Measurements from ENCODE around the gene BAG1.

The BAG1 gene

DNA sequence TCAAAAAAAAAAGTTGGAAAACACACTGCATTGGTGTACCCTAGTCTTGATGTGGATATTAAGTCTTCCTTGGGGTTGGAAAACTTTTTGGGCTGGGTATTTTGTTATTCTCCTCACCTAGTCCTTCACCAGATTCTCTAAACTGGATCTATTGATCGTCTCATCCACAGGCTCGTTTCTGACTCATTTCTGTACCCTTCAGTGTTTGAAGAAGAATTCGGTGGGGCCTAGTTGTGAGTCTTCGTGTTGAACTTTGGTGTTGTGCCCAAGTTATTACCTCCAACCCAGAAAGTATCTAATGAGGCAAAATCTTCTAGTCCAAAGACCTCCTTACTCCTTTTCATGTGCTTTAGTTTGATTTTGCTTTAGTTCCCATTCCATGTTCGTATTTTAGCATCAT is 27.4 kb upstream of the BAG1 start:
- no peaks in the 10 kb centered on the region for H3K4me1 ChIP-seq (ENCODE audit: control insufficient read depth, insufficient read depth, low read length)
- no peaks in the 10 kb centered on the region for H3K27me3 ChIP-seq (ENCODE audit: control insufficient read depth, insufficient read depth, low read length)
- no peak overlapping the region for H3K9ac ChIP-seq (ENCODE audit: low read depth, low read length)
- H3K4me3 ChIP-seq (ENCODE audit: low read depth, low read length): no peak overlapping the region
- H3K36me3 ChIP-seq (ENCODE audit: control insufficient read depth, insufficient read depth, low read length): peaks cover 10% of the 10 kb centered on the region
- no peaks in the 10 kb centered on the region for H3K9me3 ChIP-seq (ENCODE audit: control insufficient read depth, insufficient read depth, low read length)

DNA sequence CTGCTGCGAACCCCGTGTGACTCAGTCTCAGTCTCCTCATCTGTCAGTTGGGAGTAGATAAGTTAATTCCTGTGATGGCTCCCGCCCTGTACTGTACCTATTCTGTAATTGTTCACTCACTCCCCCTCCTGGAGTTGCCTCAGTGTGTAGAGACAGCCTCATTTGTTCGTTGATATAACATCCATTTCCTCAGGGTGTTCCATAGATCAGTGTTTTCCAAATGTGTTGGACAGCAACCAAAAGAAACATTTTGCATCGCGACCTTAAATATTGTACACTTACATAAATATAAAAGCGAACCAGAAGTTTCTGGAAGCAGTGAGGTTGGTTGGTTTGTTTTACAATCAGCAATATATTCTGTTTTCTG is 26.5 kb upstream of the BAG1 start:
- H3K4me3 ChIP-seq (ENCODE audit: low read depth, low read length): peak overlapping the region; percentile 100
- H3K27me3 ChIP-seq (ENCODE audit: control insufficient read depth, insufficient read depth, low read length): no peaks in the 10 kb centered on the region
- H3K36me3 ChIP-seq (ENCODE audit: control insufficient read depth, insufficient read depth, low read length): peaks cover 5% of the 10 kb centered on the region
- no peaks in the 10 kb centered on the region for H3K4me1 ChIP-seq (ENCODE audit: control insufficient read depth, insufficient read depth, low read length)
- H3K9me3 ChIP-seq (ENCODE audit: control insufficient read depth, insufficient read depth, low read length): no peaks in the 10 kb centered on the region
- H3K9ac ChIP-seq (ENCODE audit: low read depth, low read length): peak overlapping the region; percentile 95

DNA sequence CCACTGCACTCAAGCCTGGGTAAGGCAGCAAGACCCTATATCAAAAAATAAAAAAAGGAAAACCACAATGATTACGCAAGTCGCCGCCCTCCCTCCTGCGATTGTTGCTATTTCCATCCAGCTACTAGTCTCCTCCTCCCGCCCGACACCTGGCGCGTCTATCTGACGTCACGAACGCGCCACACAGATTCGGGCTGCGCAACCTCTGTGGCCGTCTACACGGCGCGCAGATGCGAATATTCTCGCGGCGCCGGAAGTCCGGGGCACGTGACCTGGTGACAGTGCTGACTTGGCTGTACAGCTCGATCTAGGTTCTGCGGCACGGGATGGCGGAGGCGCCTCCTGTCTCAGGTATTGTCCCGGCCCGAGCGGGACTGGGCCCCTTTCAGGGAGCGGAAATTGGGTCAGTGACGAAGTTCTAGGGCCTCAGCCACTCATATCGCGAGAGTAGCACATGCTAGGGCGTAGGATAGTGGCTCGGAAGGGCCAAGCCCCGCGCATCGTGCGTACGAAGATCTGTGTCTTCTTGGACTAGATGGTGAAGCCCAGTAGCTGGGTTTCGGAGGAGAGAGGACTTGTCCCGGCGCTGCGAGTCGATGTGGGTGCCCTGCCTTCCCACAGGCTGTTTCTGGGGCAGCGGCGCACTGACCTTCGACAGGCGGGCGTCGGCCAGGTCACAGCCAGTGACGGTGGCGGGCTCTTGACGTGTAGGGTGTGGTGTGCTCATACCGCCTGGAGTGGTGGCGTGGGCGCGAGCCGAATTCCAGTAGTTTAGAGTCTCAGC is 25.9 kb upstream of the BAG1 start, which contains the start of gene NFX1:
NFX1 (plus strand) TSS at position 270 of the 784 bp plus-strand sequence; CDS start at position 327, 57 bp downstream.
- Histone ChIP-seq H3K9ac (ENCODE audit: low read depth, low read length) (peak within 1 kb of the TSS; percentile 98), H3K36me3 (ENCODE audit: control insufficient read depth, insufficient read depth, low read length) (peaks cover 1% of the 10 kb centered on the region), H3K27me3 (ENCODE audit: control insufficient read depth, insufficient read depth, low read length) (no peaks in the 10 kb centered on the region), H3K4me1 (ENCODE audit: control insufficient read depth, insufficient read depth, low read length) (no peaks in the 10 kb centered on the region), H3K9me3 (ENCODE audit: control insufficient read depth, insufficient read depth, low read length) (no peaks in the 10 kb centered on the region), H3K4me3 (ENCODE audit: low read depth, low read length) (peak within 1 kb of the TSS; percentile 100)

DNA sequence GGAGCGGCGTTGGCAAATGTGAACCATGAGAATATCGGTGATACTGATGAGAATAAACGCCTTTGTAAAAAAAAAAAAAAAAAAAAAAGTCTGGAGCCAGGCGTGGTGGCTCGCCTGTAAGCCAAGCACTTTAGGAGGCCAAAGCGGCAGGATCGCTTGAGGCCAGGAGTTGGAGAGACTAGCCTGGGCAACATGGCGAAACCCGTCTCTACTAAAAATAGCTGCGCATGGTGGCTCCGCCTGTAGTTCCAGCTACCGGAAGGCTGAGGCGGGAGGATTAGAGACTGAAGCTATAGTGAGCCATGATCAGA is 25.4 kb upstream of the BAG1 start:
- Histone ChIP-seq H3K4me1 (ENCODE audit: control insufficient read depth, insufficient read depth, low read length) (no peaks in the 10 kb centered on the region), H3K9ac (ENCODE audit: low read depth, low read length) (peak overlapping the region; percentile 98), H3K27me3 (ENCODE audit: control insufficient read depth, insufficient read depth, low read length) (no peaks in the 10 kb centered on the region), H3K9me3 (ENCODE audit: control insufficient read depth, insufficient read depth, low read length) (no peaks in the 10 kb centered on the region), H3K4me3 (ENCODE audit: low read depth, low read length) (peak overlapping the region; percentile 100), H3K36me3 (ENCODE audit: control insufficient read depth, insufficient read depth, low read length) (no peaks in the 10 kb centered on the region)

DNA sequence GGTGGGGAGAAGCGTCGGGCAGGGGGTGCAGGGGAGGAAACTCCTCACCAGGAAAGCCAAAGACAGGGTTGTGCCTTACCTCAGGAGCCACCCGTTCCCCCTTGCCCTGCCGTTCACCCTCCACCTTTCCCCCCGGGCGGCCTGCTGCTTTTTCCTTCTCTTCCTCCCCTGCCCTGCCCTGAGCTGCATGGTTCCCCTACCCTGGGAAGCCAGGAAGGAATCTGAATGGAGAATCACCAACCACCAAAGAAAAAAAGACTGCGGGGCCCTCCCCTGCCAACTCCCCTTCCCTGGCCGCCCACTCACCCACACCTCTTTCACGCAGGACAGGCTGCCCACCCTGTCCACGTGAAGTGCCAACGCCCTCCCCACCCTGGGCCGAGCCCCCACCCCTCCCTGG is 25.0 kb upstream of the BAG1 start:
- Histone ChIP-seq H3K27me3 (ENCODE audit: control insufficient read depth, insufficient read depth, low read length) (no peaks in the 10 kb centered on the region), H3K4me3 (ENCODE audit: low read depth, low read length) (peak overlapping the region; percentile 100), H3K9me3 (ENCODE audit: control insufficient read depth, insufficient read depth, low read length) (no peaks in the 10 kb centered on the region), H3K36me3 (ENCODE audit: control insufficient read depth, insufficient read depth, low read length) (no peaks in the 10 kb centered on the region), H3K9ac (ENCODE audit: low read depth, low read length) (peak overlapping the region; percentile 60), H3K4me1 (ENCODE audit: control insufficient read depth, insufficient read depth, low read length) (no peaks in the 10 kb centered on the region)

DNA sequence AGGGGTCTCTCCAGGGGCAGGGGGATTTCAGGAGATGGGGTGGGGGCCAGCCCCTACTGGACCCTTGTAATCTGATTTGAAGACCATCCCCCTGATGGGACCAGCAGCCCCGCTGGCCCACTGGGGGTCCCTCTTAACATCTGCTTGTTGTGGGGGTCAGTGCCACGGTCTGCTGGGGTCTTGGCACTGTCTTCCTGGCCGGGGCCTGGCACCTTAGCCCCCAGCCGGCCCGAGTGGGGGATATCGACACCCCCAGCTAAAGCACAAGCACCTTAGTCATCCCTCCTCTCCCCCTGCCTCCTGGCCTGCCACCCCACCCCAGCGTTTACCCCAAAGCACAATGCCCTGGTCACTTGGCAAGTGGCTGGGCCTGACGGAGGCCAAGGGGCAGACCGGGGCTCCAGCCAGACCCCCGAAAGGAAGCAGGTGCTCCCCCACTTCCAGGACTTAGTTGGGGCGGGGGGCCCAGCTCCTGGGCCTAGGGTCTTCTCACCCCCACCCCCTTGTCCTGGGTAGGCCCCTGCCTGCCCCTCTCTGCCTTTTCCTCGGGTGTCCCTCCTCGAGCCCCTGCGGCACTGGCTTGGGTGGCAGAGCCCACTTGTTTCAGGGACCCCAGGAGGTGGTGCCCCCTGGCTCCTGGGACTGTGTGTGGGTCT is 24.4 kb upstream of the BAG1 start:
- Histone ChIP-seq H3K36me3 (ENCODE audit: control insufficient read depth, insufficient read depth, low read length) (no peaks in the 10 kb centered on the region), H3K4me3 (ENCODE audit: low read depth, low read length) (peak overlapping the region; percentile 100), H3K4me1 (ENCODE audit: control insufficient read depth, insufficient read depth, low read length) (no peaks in the 10 kb centered on the region), H3K27me3 (ENCODE audit: control insufficient read depth, insufficient read depth, low read length) (no peaks in the 10 kb centered on the region), H3K9ac (ENCODE audit: low read depth, low read length) (no peak overlapping the region), H3K9me3 (ENCODE audit: control insufficient read depth, insufficient read depth, low read length) (no peaks in the 10 kb centered on the region)

DNA sequence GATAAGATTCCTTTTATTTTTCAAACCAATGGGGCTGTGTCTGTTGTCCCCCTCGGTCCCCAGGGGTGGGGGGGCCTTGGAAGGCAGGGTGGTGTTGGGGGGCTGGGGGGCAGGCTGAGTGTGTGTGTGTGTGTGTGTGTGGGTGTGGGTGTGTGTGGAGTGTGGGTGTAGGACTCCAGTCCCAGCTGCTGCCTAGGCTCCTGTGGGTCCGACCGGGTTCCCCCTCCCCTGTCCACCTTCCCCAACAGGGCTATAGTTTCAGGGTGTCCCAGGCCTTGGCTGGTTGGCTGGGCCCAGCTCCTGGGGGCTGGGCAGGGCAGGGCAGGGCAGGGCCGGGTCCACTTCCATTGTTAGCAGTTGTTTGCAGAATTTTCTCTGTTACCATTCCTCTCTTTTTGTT is 23.7 kb upstream of the BAG1 start:
- H3K9ac ChIP-seq (ENCODE audit: low read depth, low read length): no peak overlapping the region
- no peaks in the 10 kb centered on the region for H3K9me3 ChIP-seq (ENCODE audit: control insufficient read depth, insufficient read depth, low read length)
- H3K4me3 ChIP-seq (ENCODE audit: low read depth, low read length): no peak overlapping the region
- no peaks in the 10 kb centered on the region for H3K36me3 ChIP-seq (ENCODE audit: control insufficient read depth, insufficient read depth, low read length)
- no peaks in the 10 kb centered on the region for H3K27me3 ChIP-seq (ENCODE audit: control insufficient read depth, insufficient read depth, low read length)
- H3K4me1 ChIP-seq (ENCODE audit: control insufficient read depth, insufficient read depth, low read length): no peaks in the 10 kb centered on the region

DNA sequence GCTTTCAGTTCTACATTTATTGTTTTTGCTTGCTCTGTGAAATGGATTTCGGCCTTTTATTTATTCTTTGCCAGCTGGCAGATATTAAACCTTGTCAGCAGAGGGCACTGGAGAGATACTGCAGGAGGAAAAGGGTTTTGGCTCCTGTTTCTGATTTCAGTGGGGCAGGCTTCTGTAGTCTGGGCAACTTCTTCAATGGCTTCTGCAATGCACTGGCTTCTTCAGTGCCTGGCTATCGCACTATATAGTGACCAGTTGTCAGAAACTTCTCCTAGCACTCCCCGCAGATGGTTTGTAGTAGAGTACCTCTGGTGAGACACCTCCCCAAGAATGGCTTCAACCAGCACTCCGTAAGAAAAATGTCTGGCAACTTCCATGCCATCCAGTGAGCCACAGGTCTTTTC is 22.6 kb upstream of the BAG1 start:
- H3K4me3 ChIP-seq (ENCODE audit: low read depth, low read length): no peak overlapping the region
- no peaks in the 10 kb centered on the region for H3K4me1 ChIP-seq (ENCODE audit: control insufficient read depth, insufficient read depth, low read length)
- H3K36me3 ChIP-seq (ENCODE audit: control insufficient read depth, insufficient read depth, low read length): no peaks in the 10 kb centered on the region
- no peaks in the 10 kb centered on the region for H3K27me3 ChIP-seq (ENCODE audit: control insufficient read depth, insufficient read depth, low read length)
- no peak overlapping the region for H3K9ac ChIP-seq (ENCODE audit: low read depth, low read length)
- H3K9me3 ChIP-seq (ENCODE audit: control insufficient read depth, insufficient read depth, low read length): no peaks in the 10 kb centered on the region

DNA sequence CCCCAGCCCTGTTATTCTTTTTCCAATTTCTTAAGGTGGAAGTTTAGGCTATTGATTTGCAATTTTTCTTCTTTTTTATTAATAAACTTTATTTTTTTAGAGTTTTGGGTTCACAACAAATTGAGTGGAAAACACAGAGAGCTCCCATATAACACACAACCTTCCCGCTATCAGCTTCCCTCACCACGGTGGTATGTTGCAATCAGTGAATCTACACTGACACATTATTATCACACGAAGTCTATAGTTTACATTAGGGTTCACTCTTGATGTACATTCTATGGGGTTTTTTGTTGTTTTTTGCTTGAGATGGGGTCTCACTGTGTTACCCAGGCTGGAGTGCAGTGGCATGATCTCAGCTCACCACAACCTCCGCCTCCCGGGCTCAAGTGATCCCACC is 21.0 kb upstream of the BAG1 start:
- Histone ChIP-seq H3K4me1 (ENCODE audit: control insufficient read depth, insufficient read depth, low read length) (no peaks in the 10 kb centered on the region), H3K9me3 (ENCODE audit: control insufficient read depth, insufficient read depth, low read length) (no peaks in the 10 kb centered on the region), H3K27me3 (ENCODE audit: control insufficient read depth, insufficient read depth, low read length) (no peaks in the 10 kb centered on the region), H3K4me3 (ENCODE audit: low read depth, low read length) (no peak overlapping the region), H3K36me3 (ENCODE audit: control insufficient read depth, insufficient read depth, low read length) (no peaks in the 10 kb centered on the region), H3K9ac (ENCODE audit: low read depth, low read length) (no peak overlapping the region)

DNA sequence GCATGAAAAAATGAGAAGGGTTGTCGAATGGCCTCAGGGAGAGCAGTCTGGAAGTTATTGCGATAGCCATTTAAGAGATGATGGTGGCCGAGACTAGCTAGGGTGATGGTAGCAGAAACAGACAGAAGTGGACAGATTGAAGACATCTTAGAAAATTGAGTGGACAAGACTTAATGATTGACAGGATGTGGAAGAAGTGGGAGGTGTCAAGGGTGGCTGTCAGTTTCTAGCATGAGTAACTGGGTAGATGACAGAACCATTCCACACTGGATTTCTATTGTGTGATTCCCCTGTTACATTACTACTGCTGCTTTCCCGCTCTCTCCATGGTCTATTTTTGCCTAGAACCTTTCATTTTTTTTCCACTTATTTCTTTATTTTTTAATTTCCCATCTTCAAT is 13.0 kb upstream of the BAG1 start:
- Histone ChIP-seq H3K9me3 (ENCODE audit: control insufficient read depth, insufficient read depth, low read length) (no peaks in the 10 kb centered on the region), H3K9ac (ENCODE audit: low read depth, low read length) (no peak overlapping the region), H3K4me1 (ENCODE audit: control insufficient read depth, insufficient read depth, low read length) (no peaks in the 10 kb centered on the region), H3K27me3 (ENCODE audit: control insufficient read depth, insufficient read depth, low read length) (no peaks in the 10 kb centered on the region), H3K4me3 (ENCODE audit: low read depth, low read length) (no peak overlapping the region), H3K36me3 (ENCODE audit: control insufficient read depth, insufficient read depth, low read length) (peaks cover 10% of the 10 kb centered on the region)

DNA sequence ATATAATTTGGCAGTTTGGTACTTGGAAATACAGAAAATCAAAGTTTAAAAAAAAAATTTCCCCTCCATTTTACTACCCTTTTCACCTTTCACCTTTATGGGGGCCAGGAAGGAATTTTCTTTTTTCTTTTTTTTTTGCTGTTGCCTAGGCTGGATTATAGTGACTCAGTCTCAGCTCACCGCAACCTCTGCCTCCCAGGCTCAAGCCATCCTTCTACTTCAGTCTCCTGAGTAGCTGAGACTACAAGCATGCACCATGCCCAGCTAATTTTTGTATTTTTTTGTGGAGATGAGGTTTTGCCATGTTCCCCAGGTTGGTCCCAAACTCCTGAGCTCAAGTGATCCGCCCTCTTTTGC is 9.4 kb upstream of the BAG1 start:
- H3K27me3 ChIP-seq (ENCODE audit: control insufficient read depth, insufficient read depth, low read length): no peaks in the 10 kb centered on the region
- no peaks in the 10 kb centered on the region for H3K9me3 ChIP-seq (ENCODE audit: control insufficient read depth, insufficient read depth, low read length)
- no peak overlapping the region for H3K9ac ChIP-seq (ENCODE audit: low read depth, low read length)
- H3K4me1 ChIP-seq (ENCODE audit: control insufficient read depth, insufficient read depth, low read length): no peaks in the 10 kb centered on the region
- no peak overlapping the region for H3K4me3 ChIP-seq (ENCODE audit: low read depth, low read length)
- H3K36me3 ChIP-seq (ENCODE audit: control insufficient read depth, insufficient read depth, low read length): peaks cover 13% of the 10 kb centered on the region

DNA sequence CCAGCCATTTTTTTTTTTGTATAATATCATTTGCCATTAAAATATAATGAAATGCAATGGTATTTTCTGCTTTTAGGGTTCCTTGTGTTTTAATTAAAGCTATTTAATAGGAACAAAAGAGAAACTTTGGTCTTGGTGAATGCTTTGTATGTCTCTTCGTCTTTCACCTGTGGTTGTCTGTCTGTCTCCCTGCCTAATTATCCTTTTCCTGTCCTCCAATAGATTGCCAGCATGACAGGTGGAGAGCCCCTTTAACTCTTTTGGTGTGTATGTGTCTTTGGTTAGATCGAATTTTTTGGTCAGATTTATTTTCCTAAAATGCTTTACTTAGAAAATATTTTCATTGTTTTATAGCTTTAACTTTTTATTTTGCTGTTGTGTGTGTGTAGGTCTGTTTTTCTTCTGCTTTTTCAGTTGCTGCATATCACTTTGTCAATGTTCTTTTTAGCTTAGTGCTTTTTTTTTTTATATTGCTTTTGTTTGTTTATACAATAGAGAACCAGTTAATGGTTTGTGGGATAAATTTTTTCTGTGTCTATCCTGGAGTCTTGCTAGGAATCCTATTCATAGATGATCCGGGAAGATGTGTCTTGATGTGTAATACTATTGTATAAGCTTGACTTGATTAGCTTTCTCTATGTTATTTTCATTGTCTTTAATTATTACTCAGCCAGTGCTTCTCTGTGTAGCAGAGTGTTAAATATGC is 8.9 kb upstream of the BAG1 start:
- H3K36me3 ChIP-seq (ENCODE audit: control insufficient read depth, insufficient read depth, low read length): peaks cover 13% of the 10 kb centered on the region
- no peaks in the 10 kb centered on the region for H3K27me3 ChIP-seq (ENCODE audit: control insufficient read depth, insufficient read depth, low read length)
- H3K4me1 ChIP-seq (ENCODE audit: control insufficient read depth, insufficient read depth, low read length): no peaks in the 10 kb centered on the region
- no peak overlapping the region for H3K9ac ChIP-seq (ENCODE audit: low read depth, low read length)
- H3K4me3 ChIP-seq (ENCODE audit: low read depth, low read length): no peak overlapping the region
- no peaks in the 10 kb centered on the region for H3K9me3 ChIP-seq (ENCODE audit: control insufficient read depth, insufficient read depth, low read length)
